CD4-positive, alpha-beta T cell (primary cell): Measurements from ENCODE around the gene RDH13. TPM values are rescaled to one million over a fixed set of nuclear protein-coding genes. Genes with fewer than 3 reads are reported as not detected.

Experiments used
- ATAC-seq: fragments of 200-7000 bp; cut with Tn5 transposase; one replicate; pipeline ENCODE4 v1.10.0; 2022; ENCODE audit warnings: mild to moderate bottlenecking; ENCODE audit not compliant: poor library complexity
- CTCF ChIA-PET: fragments of 350-600 bp; sonication (Branson Sonifier 250); formaldehyde crosslinking; loops from one replicate; lab custom pipeline; 2021; ENCODE audit warnings: antibody characterized with exemption, inconsistent platforms; lab: Charles Lee
- POLR2A ChIA-PET: fragments of 350-600 bp; sonication (Branson Sonifier 250); formaldehyde crosslinking; loops from one replicate; lab custom pipeline; 2021; ENCODE audit warnings: antibody characterized with exemption, inconsistent platforms; lab: Charles Lee
- DNase-seq, 14 experiments: peaks; one replicate each; pipeline ENCODE4 v3.0.0-alpha.2; 2013 to 2020; ENCODE audit warnings: mixed read lengths in 2 of 14
- H3K27ac ChIP-seq, 2 donors: one replicate each; pipeline versions ENCODE4 v1.5.1 to v1.7.0; 2013; ENCODE audit warnings: low read length in 2 of 2, low read depth in 1 of 2, mild to moderate bottlenecking in 1 of 2
- H3K27me3 ChIP-seq, 2 experiments: 1 replicate in 1 of 2; 2 replicates in 1 of 2; pipeline versions ENCODE4 v1.6.1 to v1.7.0; 2013; ENCODE audit warnings: low read length in 2 of 2, control low read depth in 1 of 2, mild to moderate bottlenecking in 1 of 2, moderate library complexity in 1 of 2; ENCODE audit not compliant: insufficient read depth in 2 of 2, control insufficient read depth in 1 of 2
- H3K36me3 ChIP-seq: one replicate; pipeline ENCODE4 v1.6.1; 2013; ENCODE audit warnings: low read length, control low read depth; ENCODE audit not compliant: insufficient read depth
- H3K4me1 ChIP-seq: one replicate; pipeline ENCODE4 v1.6.1; 2013; ENCODE audit warnings: low read length, control low read depth; ENCODE audit not compliant: insufficient read depth
- H3K4me3 ChIP-seq: one replicate; pipeline ENCODE4 v1.5.1; 2013; ENCODE audit warnings: mild to moderate bottlenecking, low read length, moderate library complexity
- H3K9me3 ChIP-seq, 2 experiments: 1 replicate in 1 of 2; 2 replicates in 1 of 2; pipeline versions ENCODE4 v1.6.1 to v1.7.0; 2013; ENCODE audit warnings: low read length in 2 of 2, mild to moderate bottlenecking in 2 of 2, control low read depth in 1 of 2, moderate library complexity in 1 of 2; ENCODE audit not compliant: control insufficient read depth in 1 of 2, insufficient read depth in 1 of 2
- H3K27ac Mint-ChIP-seq: one replicate; pipeline ENCODE4 v1.8.0; 2020; ENCODE audit warnings: mixed read lengths
- H3K27me3 Mint-ChIP-seq: one replicate; pipeline ENCODE4 v1.8.0; 2021; ENCODE audit warnings: mixed read lengths
- H3K36me3 Mint-ChIP-seq: one replicate; pipeline ENCODE4 v1.8.0; 2021; ENCODE audit warnings: low read depth, mixed read lengths
- H3K4me1 Mint-ChIP-seq: one replicate; pipeline ENCODE4 v1.8.0; 2021; ENCODE audit warnings: low read depth, mixed read lengths
- H3K4me3 Mint-ChIP-seq: one replicate; pipeline ENCODE4 v1.8.0; 2020; ENCODE audit warnings: mild to moderate bottlenecking, mixed read lengths
- H3K9me3 Mint-ChIP-seq: one replicate; pipeline ENCODE4 v1.8.0; 2020; ENCODE audit warnings: mixed read lengths
- CTCF ChIP-seq: fragments of 200-600 bp; IDR thresholded peaks from one replicate; pipeline ENCODE4 v1.8.0; 2022; ENCODE audit warnings: antibody characterized with exemption, mild to moderate bottlenecking
- intact Hi-C, 2 experiments: fragments of 100-400 bp; cut with DNase I in 1 of 2; cut with micrococcal nuclease in 1 of 2; formaldehyde crosslinking; loops; one replicate each; pipeline versions ENCODE4 v1.15.1 to v1.9.0; 2023 to 2025; cut with DNase I, micrococcal nuclease
- total RNA-seq, 174 experiments: library from RNA in 2 of 174; stranded (reverse) in 2 of 174; gene quantifications; one replicate each; pipeline ENCODE4 v1.2.3 and lab custom pipeline; 2021 to 2026

Gene RDH13
- total RNA-seq, 2 experiments from 2014 or later, result 7.4 to 8.8 TPM

GRCh38 chr19:54995561-54995960 is 67.4 kb downstream of the RDH13 start:
- ChIA-PET POLR2A (no interaction called here), CTCF (no interaction called here)
- Mint-ChIP-seq H3K4me1 (no peaks in the 10 kb centered on the region), H3K9me3 (no peaks in the 10 kb centered on the region), H3K27me3 (peaks cover 2% of the 10 kb centered on the region), H3K27ac (no peak overlapping the region), H3K4me3 (no peak overlapping the region), H3K36me3 (no peaks in the 10 kb centered on the region)
- H3K36me3 ChIP-seq, result no peaks in the 10 kb centered on the region
- H3K4me3 ChIP-seq, result no peak overlapping the region
- ATAC-seq, result no peak
- no peak for DNase-seq
- H3K4me1 ChIP-seq, result no peaks in the 10 kb centered on the region
- H3K27me3 ChIP-seq, result peaks cover 0 to 4% of the 10 kb centered on the region in 2 experiments
- no peak overlapping the region for H3K27ac ChIP-seq
- TF ChIP-seq CTCF, result no peak
- H3K9me3 ChIP-seq, result peaks cover 0 to 17% of the 10 kb centered on the region in 2 experiments
- intact Hi-C loops, result no loop called here

Other genes starting within 250 kb of the RDH13 start
- gene KIR3DL1, start 246.7 kb downstream of the RDH13 start, total RNA-seq, result not detected
- under 1 TPM; 0.14 to 0.27 TPM for gene KIR2DS4, start 230.5 kb downstream of the RDH13 start, total RNA-seq
- 1 to 10 TPM; 1.4 to 1.6 TPM for gene KIR3DL2, start 212.7 kb downstream of the RDH13 start, total RNA-seq
- 1 to 10 TPM in 1 of 2 experiments, under 1 TPM in 1; 0.96 to 1.4 TPM for gene FCAR, start 188.9 kb downstream of the RDH13 start, total RNA-seq
- gene NCR1, start 157.0 kb downstream of the RDH13 start, total RNA-seq, result not detected
- not detected for gene NLRP7, start 115.6 kb downstream of the RDH13 start, total RNA-seq
- 1 to 10 TPM; 6.5 to 8.1 TPM for gene NLRP2, start 96.8 kb downstream of the RDH13 start, total RNA-seq
- gene GP6, start 24.9 kb downstream of the RDH13 start, total RNA-seq, result under 1 TPM; 0.38 to 0.47 TPM
- 1 to 10 TPM; 2.0 to 2.2 TPM for gene EPS8L1, start 12.7 kb upstream of the RDH13 start, total RNA-seq
- gene PPP1R12C, start 54.5 kb upstream of the RDH13 start, total RNA-seq, result 100 to 1,000 TPM; 123 to 136 TPM
- gene TNNT1, start 86.1 kb upstream of the RDH13 start, total RNA-seq, result not detected
- gene TNNI3, start 94.6 kb upstream of the RDH13 start, total RNA-seq, result not detected
- not detected for gene DNAAF3, start 103.5 kb upstream of the RDH13 start, total RNA-seq
- under 1 TPM; 0.41 to 0.56 TPM for gene SYT5, start 117.1 kb upstream of the RDH13 start, total RNA-seq
- not detected for gene PTPRH, start 146.4 kb upstream of the RDH13 start, total RNA-seq
- 10 to 100 TPM; 11.7 to 11.8 TPM for gene TMEM86B, start 165.6 kb upstream of the RDH13 start, total RNA-seq
- 100 to 1,000 TPM; 172 to 182 TPM for gene PPP6R1, start 195.9 kb upstream of the RDH13 start, total RNA-seq
- gene HSPBP1, start 217.0 kb upstream of the RDH13 start, total RNA-seq, result 10 to 100 TPM; 14.3 to 15.1 TPM
- gene BRSK1, start 220.8 kb upstream of the RDH13 start, total RNA-seq, result 1 to 10 TPM; 2.6 to 2.7 TPM